ENCODE data around the gene KCNAB2.

Gene KCNAB2

GRCh38 chr1:6033986-6034749, 11.5 kb upstream of the KCNAB2 start:
- no peak for DNase-seq

GRCh38 chr1:6034750-6035096, 11.0 kb upstream of the KCNAB2 start:
- no peak for DNase-seq

- DNase-seq, result no peak
These were observed 10.4 kb upstream of the KCNAB2 start for GRCh38 chr1:6035303-6035702.

- DNase-seq, result no peak
These were observed 10.0 kb upstream of the KCNAB2 start for GRCh38 chr1:6035719-6036118.

- DNase-seq, result no peak
These were observed 8.3 kb upstream of the KCNAB2 start for GRCh38 chr1:6037338-6037762.

- no peak for DNase-seq
These were observed 7.1 kb upstream of the KCNAB2 start for GRCh38 chr1:6038603-6039002.

GRCh38 chr1:6039031-6039430, 6.7 kb upstream of the KCNAB2 start:
- DNase-seq, result no peak

GRCh38 chr1:6040444-6040843, 5.2 kb upstream of the KCNAB2 start:
- DNase-seq, result no peak

- no peak for DNase-seq
These were observed 4.8 kb upstream of the KCNAB2 start for GRCh38 chr1:6040861-6041415.

GRCh38 chr1:6041432-6042062, 4.1 kb upstream of the KCNAB2 start:
- DNase-seq, result peak in 1 of 2 experiments; percentile 45

- no peak for DNase-seq
These were observed 2.1 kb upstream of the KCNAB2 start for GRCh38 chr1:6043561-6043960.

- no peak for DNase-seq
These were observed 1.1 kb upstream of the KCNAB2 start for GRCh38 chr1:6044481-6045109.

- no peak for DNase-seq
These were observed 582 bp upstream of the KCNAB2 start for GRCh38 chr1:6045110-6045502.

GRCh38 chr1:6046279-6046678, 591 bp downstream of the KCNAB2 start:
- no peak for DNase-seq

GRCh38 chr1:6048179-6048867, 2.6 kb downstream of the KCNAB2 start:
- DNase-seq, result no peak

- no peak for DNase-seq
These were observed 3.7 kb downstream of the KCNAB2 start for GRCh38 chr1:6049419-6049818.

- DNase-seq, result no peak
These were observed 5.7 kb downstream of the KCNAB2 start for GRCh38 chr1:6051423-6051822.

GRCh38 chr1:6052543-6053205, 7.0 kb downstream of the KCNAB2 start:
- DNase-seq, result peak; percentile 24 to 61

GRCh38 chr1:6053206-6053546, 7.5 kb downstream of the KCNAB2 start:
- no peak for DNase-seq

GRCh38 chr1:6054596-6054995, 8.9 kb downstream of the KCNAB2 start:
- no peak for DNase-seq

- DNase-seq, result no peak
These were observed 10.9 kb downstream of the KCNAB2 start for GRCh38 chr1:6056572-6056948.

GRCh38 chr1:6057170-6057845, 11.6 kb downstream of the KCNAB2 start:
- DNase-seq, result no peak
